Gastrocnemius medialis (tissue), 4 donors: ENCODE data around the gene LILRB1.

Source experiments
- CTCF ChIP-seq, 5 experiments: fragments of 450-650 bp in 3 of 5; fragments of 200-600 bp in 2 of 5; sonication (generic) in 2 of 5; IDR thresholded peaks in 4 of 5; conservative IDR thresholded peaks in 1 of 5; 1 replicate in 4 of 5; 2 replicates in 1 of 5; pipeline ENCODE4 v1.5.1; 2016 to 2019; ENCODE audit warnings: antibody characterized with exemption in 5 of 5, mild to moderate bottlenecking in 3 of 5, moderate library complexity in 3 of 5
- POLR2A ChIP-seq, 2 donors: fragments of 450-650 bp; IDR thresholded peaks; one replicate each; pipeline ENCODE4 v1.6.1; 2017; ENCODE audit warnings: antibody characterized with exemption in 2 of 2, mild to moderate bottlenecking in 2 of 2, moderate library complexity in 2 of 2

- TF ChIP-seq POLR2A (IDR thresholded peaks at IDR 0.05) = no peak
- TF ChIP-seq CTCF (IDR thresholded peaks at IDR 0.05 in 4 of 5, conservative IDR thresholded peaks at IDR 0.05 in 1 of 5) = no peak
These were observed 13.8 kb downstream of the LILRB1 start for GRCh38 chr19:54644056-54644455.
